Ishikawa (cell line): ENCODE measurements around the gene NDRG3.

Experiments used
- CEBPB ChIP-seq: IDR thresholded peaks from 2 replicates; pipeline ENCODE4 v1.6.1; 2012
- CREB1 ChIP-seq: IDR thresholded peaks from 2 replicates; pipeline ENCODE4 v1.6.1; 2012; ENCODE audit warnings: low read depth
- EGR1 ChIP-seq: IDR thresholded peaks from 2 replicates; pipeline ENCODE4 v1.6.1; 2012
- EP300 ChIP-seq: IDR thresholded peaks from 2 replicates; pipeline ENCODE4 v1.6.1; 2012; ENCODE audit warnings: borderline replicate concordance
- FOXM1 ChIP-seq: IDR thresholded peaks from 2 replicates; pipeline ENCODE4 v1.6.1; 2012; ENCODE audit warnings: low read depth, borderline replicate concordance
- MAX ChIP-seq: IDR thresholded peaks from 2 replicates; pipeline ENCODE4 v1.6.1; 2012
- NFIC ChIP-seq: IDR thresholded peaks from 2 replicates; pipeline ENCODE4 v1.6.1; 2012
- RAD21 ChIP-seq: IDR thresholded peaks from 2 replicates; pipeline ENCODE4 v1.6.1; 2012; ENCODE audit warnings: low read depth
- REST ChIP-seq: IDR thresholded peaks from 2 replicates; pipeline ENCODE4 v1.6.1; 2012; ENCODE audit warnings: low read depth, mild to moderate bottlenecking
- TAF1 ChIP-seq: IDR thresholded peaks from 2 replicates; pipeline ENCODE4 v1.6.1; 2012; ENCODE audit warnings: low read depth, mild to moderate bottlenecking
- TCF12 ChIP-seq: IDR thresholded peaks from 2 replicates; pipeline ENCODE4 v1.6.1; 2012; ENCODE audit warnings: low read depth
- TEAD4 ChIP-seq: IDR thresholded peaks from 2 replicates; pipeline ENCODE4 v1.6.1; 2012
- YY1 ChIP-seq: IDR thresholded peaks from 2 replicates; pipeline ENCODE4 v1.6.1; 2012; ENCODE audit warnings: low read depth
- ZBTB7A ChIP-seq: IDR thresholded peaks from 2 replicates; pipeline ENCODE4 v1.6.1; 2012; ENCODE audit warnings: low read depth
- TF ChIP-seq, protein P1 (sequence below): IDR thresholded peaks from 2 replicates; pipeline ENCODE4 v1.6.1; 2012

Gene NDRG3

DNA sequence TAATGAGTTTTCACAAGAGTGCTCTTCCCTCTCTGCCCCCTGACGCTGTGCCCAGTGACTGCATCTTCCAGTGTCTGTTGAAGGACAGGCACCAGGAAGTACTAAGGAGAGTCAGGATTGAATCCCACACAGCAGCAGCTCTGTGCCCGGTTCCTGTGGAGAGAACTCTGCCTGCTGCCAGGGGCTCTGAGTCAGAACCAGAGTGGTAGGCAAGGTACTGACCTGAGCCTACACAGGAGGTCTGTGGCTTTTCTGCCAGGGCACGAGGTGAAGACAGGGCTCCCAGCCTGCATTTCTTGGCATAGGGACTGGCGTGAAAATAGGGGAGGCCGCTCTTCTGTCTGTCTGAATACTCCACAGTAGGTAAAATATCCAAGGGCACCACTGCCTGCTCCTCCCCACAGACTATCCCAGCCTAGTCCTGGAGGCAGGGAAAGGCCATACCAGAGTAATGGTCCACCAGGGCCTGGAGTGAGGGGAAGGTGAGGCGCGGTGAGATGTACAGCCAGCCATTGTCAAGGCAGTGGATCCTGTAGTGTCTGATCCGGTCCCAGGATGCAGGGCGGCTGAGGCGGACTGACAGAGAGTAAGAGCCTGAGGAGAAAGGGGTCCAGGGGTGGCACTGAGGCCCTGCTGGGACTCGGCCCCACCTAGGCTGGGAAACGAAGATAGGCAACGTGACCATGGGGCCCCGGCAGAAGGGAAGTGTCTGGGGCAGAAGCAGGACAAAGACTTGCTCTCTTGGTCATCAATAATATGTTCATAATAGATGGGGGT, 130.9 kb downstream of the NDRG3 start:
- TF ChIP-seq MAX (no peak), REST (no peak), CEBPB (no peak), EP300 (no peak), TAF1 (no peak), TCF12 (no peak), NFIC (no peak), ZBTB7A (no peak), CREB1 (no peak), TEAD4 (no peak), EGR1 (no peak), YY1 (no peak), FOXM1 (no peak), RAD21 (no peak)
- TF ChIP-seq, protein P1, sequence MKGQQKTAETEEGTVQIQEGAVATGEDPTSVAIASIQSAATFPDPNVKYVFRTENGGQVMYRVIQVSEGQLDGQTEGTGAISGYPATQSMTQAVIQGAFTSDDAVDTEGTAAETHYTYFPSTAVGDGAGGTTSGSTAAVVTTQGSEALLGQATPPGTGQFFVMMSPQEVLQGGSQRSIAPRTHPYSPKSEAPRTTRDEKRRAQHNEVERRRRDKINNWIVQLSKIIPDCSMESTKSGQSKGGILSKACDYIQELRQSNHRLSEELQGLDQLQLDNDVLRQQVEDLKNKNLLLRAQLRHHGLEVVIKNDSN, result no peak

DNA sequence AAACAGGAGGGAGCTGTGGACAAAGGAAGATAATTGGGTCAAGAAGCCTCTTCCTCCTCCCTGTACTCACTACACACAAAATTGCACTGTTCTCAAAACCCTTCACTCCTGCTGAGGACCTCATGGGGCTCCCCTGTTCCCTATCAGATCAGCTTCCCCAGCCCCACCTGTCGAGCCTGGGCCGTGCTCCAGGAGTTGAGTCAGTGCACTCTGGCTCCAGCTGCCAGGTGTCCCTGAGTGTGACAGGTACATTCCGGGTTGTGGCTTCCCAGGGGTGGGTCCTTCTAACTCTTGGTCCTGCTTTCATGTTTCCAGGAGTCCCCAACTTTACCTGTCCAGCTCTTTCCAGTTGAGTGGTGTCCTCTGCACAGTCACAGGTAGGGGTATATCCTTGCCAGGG, 131.9 kb downstream of the NDRG3 start:
- TF ChIP-seq EGR1, result no peak
- no peak for TF ChIP-seq EP300
- TF ChIP-seq NFIC, result peak; percentile 62; the same call in 1 of the 2 replicates
- TF ChIP-seq, protein P1, result no peak
- no peak for TF ChIP-seq MAX
- TF ChIP-seq TEAD4, result no peak; the same call in 1 of the 2 replicates
- TF ChIP-seq TCF12, result no peak
- no peak for TF ChIP-seq YY1
- TF ChIP-seq RAD21, result no peak

DNA sequence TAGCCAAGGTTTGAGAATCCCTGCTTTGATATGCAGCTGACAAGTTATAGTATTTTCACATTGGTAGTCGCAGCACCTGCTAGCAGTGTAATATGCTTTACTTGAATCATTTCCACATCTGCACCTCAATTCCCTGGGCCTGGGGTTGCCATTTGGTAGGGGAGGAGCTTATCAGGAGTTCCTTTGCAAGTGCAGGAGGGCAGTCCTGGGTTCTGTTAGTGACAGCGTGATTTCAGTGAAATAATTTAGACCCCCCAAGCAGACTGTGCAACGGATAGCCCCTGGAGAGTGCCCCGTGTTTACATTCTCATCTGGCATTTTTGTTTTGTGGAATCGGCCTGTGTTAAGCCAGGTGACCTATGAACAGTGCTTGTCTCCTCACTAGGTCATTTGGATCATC, 134.3 kb downstream of the NDRG3 start:
- TF ChIP-seq YY1, result no peak

DNA sequence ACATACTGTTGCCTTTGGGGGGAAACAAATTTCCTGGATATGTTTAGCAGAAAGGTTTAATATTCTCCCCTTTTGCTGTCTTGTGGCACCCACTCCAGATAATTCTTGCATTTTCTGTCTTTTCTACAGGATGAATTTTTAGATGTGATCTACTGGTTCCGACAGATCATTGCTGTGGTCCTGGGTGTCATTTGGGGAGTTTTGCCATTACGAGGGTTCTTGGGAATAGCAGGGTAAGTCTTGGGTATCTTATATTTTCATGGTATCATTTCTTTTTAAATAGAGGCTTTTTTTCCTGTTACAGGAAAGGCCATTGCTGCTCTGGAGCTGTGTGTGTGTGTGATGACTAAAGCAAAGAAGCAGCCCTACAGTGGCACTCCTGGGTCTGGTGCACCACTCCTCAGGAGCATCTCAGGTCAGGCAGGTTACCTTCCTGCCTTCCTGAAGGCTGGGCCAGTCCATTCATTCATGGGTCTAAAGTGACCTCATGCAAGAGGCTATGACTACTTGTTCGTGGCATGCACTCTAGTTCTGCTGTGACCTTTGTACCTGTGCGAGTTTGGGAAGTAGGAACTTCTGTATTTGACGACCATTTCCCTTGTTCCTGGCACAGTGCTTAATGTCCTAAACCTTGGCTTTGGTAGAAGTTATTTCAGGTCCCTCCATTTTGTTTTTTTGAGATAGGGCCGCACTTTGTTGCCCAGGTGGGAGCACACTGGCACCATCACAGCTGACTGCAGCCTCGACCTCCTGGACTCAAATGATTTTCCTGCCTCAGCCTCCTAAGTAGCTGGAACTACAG, 138.1 kb downstream of the NDRG3 start:
- no peak for TF ChIP-seq TCF12

- TF ChIP-seq NFIC (no peak), CEBPB (0 out of 2 replicates have a peak, but pooled peaks have one; percentile 31)
Measured at GRCh38 chr20:36606158-36607066, 139.5 kb downstream of the NDRG3 start.

- TF ChIP-seq ZBTB7A (peak; percentile 29; the same call in 1 of the 2 replicates), EP300 (0 out of 2 replicates have a peak, but pooled peaks have one; percentile 26), REST (no peak), CEBPB (no peak), TAF1 (peak; percentile 67), EGR1 (no peak), FOXM1 (no peak), TEAD4 (no peak), NFIC (no peak), TCF12 (peak; percentile 43; the same call in 1 of the 2 replicates), RAD21 (peak; percentile 67), YY1 (peak; percentile 58), MAX (peak; percentile 80), CREB1 (peak; percentile 85)
- TF ChIP-seq, protein P1, result no peak
Measured at GRCh38 chr20:36605399-36606157, 140.3 kb downstream of the NDRG3 start, which contains the start of gene RAB5IF. RAB5IF (plus strand) TSS chr20:36605779; CDS start chr20:36605952, 173 bp downstream.
